H9 (cell line): ENCODE data around the gene PLEKHF1. TPM values are rescaled to one million over a fixed set of nuclear protein-coding genes. Genes with fewer than 3 reads are reported as not detected.

Source experiments
- DNase-seq: peaks from one replicate; pipeline ENCODE4 v3.0.0-alpha.2; 2017
- H2AFZ ChIP-seq: one replicate; pipeline ENCODE4 v1.6.1; 2013; ENCODE audit warnings: mild to moderate bottlenecking, low read length, control low read depth, moderate library complexity
- H2AK5ac ChIP-seq: 2 replicates; pipeline ENCODE4 v1.6.1; 2013; ENCODE audit warnings: low read length, control low read depth, mixed read lengths; ENCODE audit not compliant: insufficient read length
- H2BK120ac ChIP-seq: one replicate; pipeline ENCODE4 v1.6.1; 2013; ENCODE audit warnings: low read depth, mild to moderate bottlenecking, low read length, control low read depth, inconsistent platforms; ENCODE audit not compliant: poor library complexity, severe bottlenecking
- H2BK12ac ChIP-seq: 2 replicates; pipeline ENCODE4 v1.6.1; 2013; ENCODE audit warnings: low read length, control low read depth, mixed read lengths, low read depth; ENCODE audit not compliant: insufficient read length
- H2BK15ac ChIP-seq: 2 replicates; pipeline ENCODE4 v1.6.1; 2013; ENCODE audit warnings: low read depth, low read length, control low read depth
- H2BK20ac ChIP-seq: one replicate; pipeline ENCODE4 v1.6.1; 2013; ENCODE audit warnings: low read depth, mild to moderate bottlenecking, low read length, control low read depth, inconsistent platforms; ENCODE audit not compliant: poor library complexity, severe bottlenecking
- H2BK5ac ChIP-seq: 2 replicates; pipeline ENCODE4 v1.6.1; 2013; ENCODE audit warnings: low read length, control low read depth, mixed read lengths; ENCODE audit not compliant: insufficient read length
- H3K14ac ChIP-seq: 2 replicates; pipeline ENCODE4 v1.6.1; 2013; ENCODE audit warnings: low read length, control low read depth; ENCODE audit not compliant: insufficient read depth
- H3K18ac ChIP-seq: 2 replicates; pipeline ENCODE4 v1.6.1; 2013; ENCODE audit warnings: low read depth, mild to moderate bottlenecking, mixed read lengths, low read length, control low read depth; ENCODE audit not compliant: insufficient read length
- H3K23ac ChIP-seq: 2 replicates; pipeline ENCODE4 v1.6.1; 2013; ENCODE audit warnings: low read length, control low read depth, mixed read lengths, low read depth; ENCODE audit not compliant: insufficient read length
- H3K23me2 ChIP-seq: 2 replicates; pipeline ENCODE4 v1.6.1; 2013; ENCODE audit warnings: low read depth, mild to moderate bottlenecking, mixed read lengths, low read length, control low read depth; ENCODE audit not compliant: insufficient read length, poor library complexity, severe bottlenecking
- H3K27ac ChIP-seq: 2 replicates; pipeline ENCODE4 v1.5.1; 2013; ENCODE audit warnings: low read length, control low read depth, mixed read lengths, low read depth; ENCODE audit not compliant: insufficient read length
- H3K27me3 ChIP-seq: 2 replicates; pipeline ENCODE4 v1.6.1; 2013; ENCODE audit warnings: low read length, control low read depth, inconsistent platforms; ENCODE audit not compliant: insufficient read depth
- H3K4ac ChIP-seq: 2 replicates; pipeline ENCODE4 v1.6.1; 2013; ENCODE audit warnings: low read depth, mild to moderate bottlenecking, control low read depth, inconsistent platforms, low read length, moderate library complexity
- H3K4me1 ChIP-seq: 2 replicates; pipeline ENCODE4 v1.6.1; 2013; ENCODE audit warnings: low read length, control low read depth, inconsistent platforms; ENCODE audit not compliant: insufficient read depth
- H3K4me2 ChIP-seq: 2 replicates; pipeline ENCODE4 v1.6.1; 2013; ENCODE audit warnings: low read length, control low read depth, mixed read lengths; ENCODE audit not compliant: insufficient read length, insufficient read depth
- H3K56ac ChIP-seq: 2 replicates; pipeline ENCODE4 v1.6.1; 2013; ENCODE audit warnings: low read depth, mild to moderate bottlenecking, mixed read lengths, low read length, control low read depth; ENCODE audit not compliant: insufficient read length
- H3K79me1 ChIP-seq: 2 replicates; pipeline ENCODE4 v1.6.1; 2013; ENCODE audit warnings: low read depth, mild to moderate bottlenecking, moderate library complexity, low read length, control low read depth, inconsistent platforms; ENCODE audit not compliant: insufficient read depth, poor library complexity, severe bottlenecking
- H3K79me2 ChIP-seq: 2 replicates; pipeline ENCODE4 v1.6.1; 2013; ENCODE audit warnings: low read length, control low read depth, inconsistent platforms; ENCODE audit not compliant: insufficient read depth
- H3K9ac ChIP-seq: 2 replicates; pipeline ENCODE4 v1.6.1; 2013; ENCODE audit warnings: low read length, control low read depth, mixed read lengths; ENCODE audit not compliant: insufficient read length; ENCODE audit errors: extremely low read depth
- H3K9me3 ChIP-seq: one replicate; pipeline ENCODE4 v1.6.1; 2013; ENCODE audit warnings: low read depth, low read length, inconsistent platforms; ENCODE audit not compliant: control insufficient read depth
- H3T11ph ChIP-seq: one replicate; pipeline ENCODE4 v1.6.1; 2013; ENCODE audit warnings: mild to moderate bottlenecking, low read length, control low read depth, inconsistent platforms
- H4K20me1 ChIP-seq: one replicate; pipeline ENCODE4 v1.6.1; 2013; ENCODE audit not compliant: control insufficient read depth, insufficient read length, insufficient read depth
- H4K5ac ChIP-seq: 2 replicates; pipeline ENCODE4 v1.6.1; 2013; ENCODE audit warnings: low read depth, mild to moderate bottlenecking, mixed read lengths, low read length, control low read depth; ENCODE audit not compliant: insufficient read length
- H4K8ac ChIP-seq: replicated peaks from 2 replicates; pipeline ENCODE4 v1.6.1; 2013; ENCODE audit warnings: low read length, control low read depth, mixed read lengths, low read depth; ENCODE audit not compliant: insufficient read length
- H4K91ac ChIP-seq: 2 replicates; pipeline ENCODE4 v1.6.1; 2013; ENCODE audit warnings: low read depth, mild to moderate bottlenecking, moderate library complexity, mixed read lengths, low read length, control low read depth; ENCODE audit not compliant: insufficient read length
- H3K27ac Mint-ChIP-seq, 3 experiments: 2 replicates in 2 of 3; 3 replicates in 1 of 3; pipeline ENCODE4 v1.8.0; 2020 to 2021; ENCODE audit warnings: mixed read lengths in 3 of 3, mild to moderate bottlenecking in 1 of 3, moderate library complexity in 1 of 3
- H3K27me3 Mint-ChIP-seq: 2 replicates; pipeline ENCODE4 v1.8.0; 2021; ENCODE audit warnings: low read depth, mild to moderate bottlenecking, moderate library complexity, mixed read lengths
- H3K36me3 Mint-ChIP-seq, 3 experiments: 2 replicates in 2 of 3; 3 replicates in 1 of 3; pipeline ENCODE4 v1.8.0; 2020 to 2021; ENCODE audit warnings: low read depth in 3 of 3, mixed read lengths in 3 of 3; ENCODE audit not compliant: insufficient read depth in 1 of 3
- H3K4me1 Mint-ChIP-seq, 2 experiments: 2 replicates each; pipeline ENCODE4 v1.8.0; 2020; ENCODE audit warnings: mixed read lengths in 2 of 2
- H3K4me3 Mint-ChIP-seq, 2 experiments: 2 replicates in 1 of 2; 3 replicates in 1 of 2; pipeline ENCODE4 v1.8.0; 2020 to 2021; ENCODE audit warnings: mild to moderate bottlenecking in 2 of 2, mixed read lengths in 2 of 2, moderate library complexity in 1 of 2
- H3K9me3 Mint-ChIP-seq, 2 experiments: 2 replicates in 1 of 2; 3 replicates in 1 of 2; pipeline ENCODE4 v1.8.0; 2020; ENCODE audit warnings: mild to moderate bottlenecking in 2 of 2, mixed read lengths in 2 of 2, moderate library complexity in 1 of 2
- WGBS: extraction: QIAGEN DNeasy Blood & Tissue Kit; methylation state at CpG from one replicate; pipeline ENCODE4 v1.1.7; 2013; ENCODE audit warnings: missing lambda C conversion rate, low lambda C conversion rate, mixed read lengths; ENCODE audit not compliant: insufficient read length; ENCODE audit errors: extremely low coverage; 5-methylcytosine and 5-hydroxymethylcytosine counted together
- total RNA-seq: library from RNA; stranded (reverse); gene quantifications from 2 replicates; pipeline ENCODE4 v1.2.1, GENCODE V29; 2021
- TF ChIP-seq, protein P1 (sequence below): fragments of 200-600 bp; sonication (generic); conservative IDR thresholded peaks from 3 replicates; pipeline ENCODE4 v1.8.0; 2021; ENCODE audit warnings: antibody characterized with exemption, mild to moderate bottlenecking

Gene PLEKHF1
- total RNA-seq, 1 experiment from 2014 or later, result 4.9 TPM

DNA sequence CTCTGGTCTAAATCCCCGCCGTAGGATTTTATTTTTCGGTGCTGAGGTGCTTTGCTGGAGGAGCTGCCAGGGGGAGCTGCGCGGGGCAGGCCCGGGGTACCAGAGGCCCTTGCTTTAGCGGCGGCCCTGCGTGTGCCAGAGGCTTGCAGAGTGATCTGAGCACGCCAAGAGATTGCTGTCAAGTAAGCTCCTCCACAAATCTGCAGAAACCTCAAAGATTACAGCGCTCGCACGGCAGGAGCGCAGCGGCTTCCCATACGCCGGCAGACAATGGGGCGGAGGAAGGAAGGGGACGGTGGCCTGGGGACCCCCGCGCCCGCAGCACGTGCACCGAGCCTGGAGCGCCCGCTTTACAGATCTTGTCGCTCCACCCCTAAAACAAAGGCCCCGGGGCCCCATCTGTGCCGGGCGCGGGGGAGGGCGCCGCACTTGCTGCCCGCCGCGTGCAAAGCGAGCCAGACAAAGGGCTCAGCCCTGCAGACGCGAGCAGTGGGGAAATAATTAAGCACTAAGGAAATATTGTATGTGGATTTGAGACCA lies 58.9 kb downstream of the PLEKHF1 start:
- Histone ChIP-seq H2AFZ (no peak overlapping the region), H3K79me1 (no peaks in the 10 kb centered on the region), H4K8ac (no peak overlapping the region), H3K9ac (peak overlapping the region; percentile 34), H2BK20ac (no peak overlapping the region), H4K91ac (no peak overlapping the region), H2AK5ac (no peak overlapping the region), H4K20me1 (no peaks in the 10 kb centered on the region), H3K14ac (peak overlapping the region; percentile 97), H3K18ac (peak overlapping the region; percentile 90), H3K23me2 (no peaks in the 10 kb centered on the region), H3K27ac (no peak overlapping the region), H3K9me3 (no peaks in the 10 kb centered on the region), H3K56ac (no peak overlapping the region), H3K4me1 (no peaks in the 10 kb centered on the region), H3K27me3 (no peaks in the 10 kb centered on the region; the same call in 1 of the 2 replicates), H2BK12ac (no peak overlapping the region), H2BK5ac (no peak overlapping the region), H3K4ac (no peak overlapping the region; the same call in 1 of the 2 replicates), H3K4me2 (peak overlapping the region; percentile 33), H2BK120ac (no peak overlapping the region), H3K79me2 (no peaks in the 10 kb centered on the region), H2BK15ac (no peak overlapping the region), H3T11ph (peak overlapping the region; percentile 26), H4K5ac (peak overlapping the region; percentile 86), H3K23ac (no peak overlapping the region)
- no CpG with 5 or more reads among the region's 39 CpGs for WGBS
- peaks cover 36% of the 10 kb centered on the region for H3K27me3 Mint-ChIP-seq
- no peaks in the 10 kb centered on the region for H3K36me3 Mint-ChIP-seq
- H3K9me3 Mint-ChIP-seq, result no peaks in the 10 kb centered on the region
- peak; percentile 61 for DNase-seq
- TF ChIP-seq, protein P1, sequence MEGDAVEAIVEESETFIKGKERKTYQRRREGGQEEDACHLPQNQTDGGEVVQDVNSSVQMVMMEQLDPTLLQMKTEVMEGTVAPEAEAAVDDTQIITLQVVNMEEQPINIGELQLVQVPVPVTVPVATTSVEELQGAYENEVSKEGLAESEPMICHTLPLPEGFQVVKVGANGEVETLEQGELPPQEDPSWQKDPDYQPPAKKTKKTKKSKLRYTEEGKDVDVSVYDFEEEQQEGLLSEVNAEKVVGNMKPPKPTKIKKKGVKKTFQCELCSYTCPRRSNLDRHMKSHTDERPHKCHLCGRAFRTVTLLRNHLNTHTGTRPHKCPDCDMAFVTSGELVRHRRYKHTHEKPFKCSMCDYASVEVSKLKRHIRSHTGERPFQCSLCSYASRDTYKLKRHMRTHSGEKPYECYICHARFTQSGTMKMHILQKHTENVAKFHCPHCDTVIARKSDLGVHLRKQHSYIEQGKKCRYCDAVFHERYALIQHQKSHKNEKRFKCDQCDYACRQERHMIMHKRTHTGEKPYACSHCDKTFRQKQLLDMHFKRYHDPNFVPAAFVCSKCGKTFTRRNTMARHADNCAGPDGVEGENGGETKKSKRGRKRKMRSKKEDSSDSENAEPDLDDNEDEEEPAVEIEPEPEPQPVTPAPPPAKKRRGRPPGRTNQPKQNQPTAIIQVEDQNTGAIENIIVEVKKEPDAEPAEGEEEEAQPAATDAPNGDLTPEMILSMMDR, result peak; percentile 27; the same call in 1 of the 3 replicates
- peak overlapping the region; percentile 56 to 57 for H3K4me3 Mint-ChIP-seq
- H3K27ac Mint-ChIP-seq, result peak overlapping the region in 2 of 3 experiments; percentile 44 to 70; a peak in 2 of 7 replicates
- peaks cover 12 to 16% of the 10 kb centered on the region in 2 experiments for H3K4me1 Mint-ChIP-seq
